Activated T-cell treated with anti-CD3 and anti-CD28 coated beads, Interleukin-2, amount 50 U/mL, for 24 hours (primary cell): ENCODE measurements around the gene GPC6.
A peak's percentile ranks its signal among the peaks of the same experiment; 100 is the strongest.

ENCODE experiments used
- DNase-seq: peaks from one replicate; pipeline ENCODE4 v3.0.0-alpha.2; 2020
- H3K27ac Mint-ChIP-seq: 2 replicates; pipeline ENCODE4 v1.8.0; 2020; ENCODE audit warnings: mild to moderate bottlenecking, mixed read lengths
- H3K27me3 Mint-ChIP-seq: 2 replicates; pipeline ENCODE4 v1.8.0; 2020; ENCODE audit warnings: mixed read lengths
- H3K36me3 Mint-ChIP-seq: 2 replicates; pipeline ENCODE4 v1.8.0; 2020; ENCODE audit warnings: low read depth, mixed read lengths
- H3K4me1 Mint-ChIP-seq: 2 replicates; pipeline ENCODE4 v1.8.0; 2020; ENCODE audit warnings: low read depth, mixed read lengths
- H3K4me3 Mint-ChIP-seq: 2 replicates; pipeline ENCODE4 v1.8.0; 2020; ENCODE audit warnings: mild to moderate bottlenecking, moderate library complexity, mixed read lengths
- H3K9me3 Mint-ChIP-seq: 2 replicates; pipeline ENCODE4 v1.8.0; 2020; ENCODE audit warnings: mixed read lengths

Gene GPC6

GRCh38 chr13:93270769-93271742 is 44.4 kb downstream of the GPC6 start:
- no peaks in the 10 kb centered on the region for H3K4me1 Mint-ChIP-seq
- H3K27ac Mint-ChIP-seq = no peak overlapping the region
- H3K9me3 Mint-ChIP-seq = no peaks in the 10 kb centered on the region
- no peaks in the 10 kb centered on the region for H3K27me3 Mint-ChIP-seq
- no peak for DNase-seq
- H3K4me3 Mint-ChIP-seq = no peak overlapping the region
- no peaks in the 10 kb centered on the region for H3K36me3 Mint-ChIP-seq

- DNase-seq = no peak
- H3K4me1 Mint-ChIP-seq = no peaks in the 10 kb centered on the region
- H3K27ac Mint-ChIP-seq = no peak overlapping the region
- H3K36me3 Mint-ChIP-seq = no peaks in the 10 kb centered on the region
- H3K27me3 Mint-ChIP-seq = no peaks in the 10 kb centered on the region
- no peak overlapping the region for H3K4me3 Mint-ChIP-seq
- H3K9me3 Mint-ChIP-seq = no peaks in the 10 kb centered on the region
Measured at GRCh38 chr13:93279982-93280381, 53.4 kb downstream of the GPC6 start.

- Mint-ChIP-seq H3K36me3 (no peaks in the 10 kb centered on the region), H3K4me3 (no peak overlapping the region), H3K4me1 (no peaks in the 10 kb centered on the region), H3K9me3 (no peaks in the 10 kb centered on the region), H3K27me3 (no peaks in the 10 kb centered on the region), H3K27ac (no peak overlapping the region)
- DNase-seq = no peak
Measured at GRCh38 chr13:93280688-93281087, 54.1 kb downstream of the GPC6 start.

GRCh38 chr13:93283255-93283654 is 56.6 kb downstream of the GPC6 start:
- Mint-ChIP-seq H3K4me1 (no peaks in the 10 kb centered on the region), H3K27me3 (no peaks in the 10 kb centered on the region), H3K36me3 (no peaks in the 10 kb centered on the region), H3K27ac (no peak overlapping the region), H3K9me3 (no peaks in the 10 kb centered on the region), H3K4me3 (no peak overlapping the region)
- DNase-seq = no peak

GRCh38 chr13:93284064-93284463 is 57.5 kb downstream of the GPC6 start:
- H3K27me3 Mint-ChIP-seq = no peaks in the 10 kb centered on the region
- H3K9me3 Mint-ChIP-seq = no peaks in the 10 kb centered on the region
- no peak for DNase-seq
- no peak overlapping the region for H3K4me3 Mint-ChIP-seq
- H3K27ac Mint-ChIP-seq = no peak overlapping the region
- no peaks in the 10 kb centered on the region for H3K36me3 Mint-ChIP-seq
- H3K4me1 Mint-ChIP-seq = no peaks in the 10 kb centered on the region

GRCh38 chr13:93286047-93286446 is 59.4 kb downstream of the GPC6 start:
- Mint-ChIP-seq H3K36me3 (no peaks in the 10 kb centered on the region), H3K4me3 (no peak overlapping the region), H3K27ac (no peak overlapping the region), H3K27me3 (no peaks in the 10 kb centered on the region), H3K4me1 (peaks cover 12% of the 10 kb centered on the region), H3K9me3 (no peaks in the 10 kb centered on the region)
- no peak for DNase-seq

- Mint-ChIP-seq H3K27me3 (no peaks in the 10 kb centered on the region), H3K36me3 (no peaks in the 10 kb centered on the region), H3K4me3 (no peak overlapping the region), H3K9me3 (no peaks in the 10 kb centered on the region), H3K27ac (no peak overlapping the region), H3K4me1 (peaks cover 12% of the 10 kb centered on the region)
- DNase-seq = no peak
Measured at GRCh38 chr13:93289053-93289452, 62.4 kb downstream of the GPC6 start.

- Mint-ChIP-seq H3K27me3 (no peaks in the 10 kb centered on the region), H3K4me3 (no peak overlapping the region), H3K36me3 (no peaks in the 10 kb centered on the region), H3K9me3 (no peaks in the 10 kb centered on the region), H3K27ac (peak overlapping the region; percentile 64), H3K4me1 (peaks cover 12% of the 10 kb centered on the region)
- DNase-seq = no peak
Measured at GRCh38 chr13:93289842-93290241, 63.2 kb downstream of the GPC6 start.

GRCh38 chr13:93290503-93290902 is 63.9 kb downstream of the GPC6 start:
- Mint-ChIP-seq H3K27me3 (no peaks in the 10 kb centered on the region), H3K4me3 (no peak overlapping the region), H3K36me3 (no peaks in the 10 kb centered on the region), H3K4me1 (peaks cover 12% of the 10 kb centered on the region), H3K27ac (peak overlapping the region; percentile 64), H3K9me3 (no peaks in the 10 kb centered on the region)
- no peak for DNase-seq

GRCh38 chr13:93292366-93292765 is 65.8 kb downstream of the GPC6 start:
- no peaks in the 10 kb centered on the region for H3K36me3 Mint-ChIP-seq
- peaks cover 12% of the 10 kb centered on the region for H3K4me1 Mint-ChIP-seq
- H3K9me3 Mint-ChIP-seq = no peaks in the 10 kb centered on the region
- DNase-seq = no peak
- H3K27ac Mint-ChIP-seq = no peak overlapping the region
- no peak overlapping the region for H3K4me3 Mint-ChIP-seq
- no peaks in the 10 kb centered on the region for H3K27me3 Mint-ChIP-seq

GRCh38 chr13:93293710-93294109 is 67.1 kb downstream of the GPC6 start:
- no peak overlapping the region for H3K4me3 Mint-ChIP-seq
- no peak for DNase-seq
- no peaks in the 10 kb centered on the region for H3K9me3 Mint-ChIP-seq
- no peaks in the 10 kb centered on the region for H3K36me3 Mint-ChIP-seq
- H3K4me1 Mint-ChIP-seq = peaks cover 12% of the 10 kb centered on the region
- H3K27ac Mint-ChIP-seq = no peak overlapping the region
- no peaks in the 10 kb centered on the region for H3K27me3 Mint-ChIP-seq

GRCh38 chr13:93296584-93296983 is 70.0 kb downstream of the GPC6 start:
- no peak for DNase-seq
- no peaks in the 10 kb centered on the region for H3K36me3 Mint-ChIP-seq

GRCh38 chr13:93298713-93299112 is 72.1 kb downstream of the GPC6 start:
- Mint-ChIP-seq H3K9me3 (no peaks in the 10 kb centered on the region), H3K4me3 (no peak overlapping the region), H3K27ac (no peak overlapping the region), H3K36me3 (no peaks in the 10 kb centered on the region), H3K27me3 (no peaks in the 10 kb centered on the region), H3K4me1 (no peaks in the 10 kb centered on the region)
- no peak for DNase-seq

More at GRCh38 chr13:93296584-93296983, 70.0 kb downstream of the GPC6 start:
- Mint-ChIP-seq H3K27me3 (no peaks in the 10 kb centered on the region), H3K4me3 (no peak overlapping the region), H3K9me3 (no peaks in the 10 kb centered on the region), H3K27ac (no peak overlapping the region), H3K4me1 (no peaks in the 10 kb centered on the region)

- Mint-ChIP-seq H3K36me3 (no peaks in the 10 kb centered on the region), H3K4me3 (no peak overlapping the region)
Measured at GRCh38 chr13:93304134-93304533, 77.5 kb downstream of the GPC6 start.

GRCh38 chr13:93304868-93305613 is 78.4 kb downstream of the GPC6 start:
- Mint-ChIP-seq H3K27me3 (no peaks in the 10 kb centered on the region), H3K36me3 (no peaks in the 10 kb centered on the region), H3K9me3 (no peaks in the 10 kb centered on the region), H3K4me1 (no peaks in the 10 kb centered on the region), H3K27ac (no peak overlapping the region), H3K4me3 (no peak overlapping the region)
- DNase-seq = no peak

More at GRCh38 chr13:93304134-93304533, 77.5 kb downstream of the GPC6 start:
- Mint-ChIP-seq H3K27ac (no peak overlapping the region), H3K27me3 (no peaks in the 10 kb centered on the region), H3K9me3 (no peaks in the 10 kb centered on the region), H3K4me1 (no peaks in the 10 kb centered on the region)
- no peak for DNase-seq
